Fibroblast of villous mesenchyme (primary cell): ENCODE results near the gene AP4M1. TPM values are rescaled to one million over a fixed set of nuclear protein-coding genes. Genes with fewer than 3 reads are reported as not detected.

ENCODE experiments used
- DNase-seq: peaks from one replicate; pipeline ENCODE4 v3.0.0-alpha.2; 2010; ENCODE audit warnings: low read depth
- H3K4me3 ChIP-seq: 2 replicates; pipeline ENCODE4 v1.5.1; 2011; ENCODE audit warnings: low read depth, mild to moderate bottlenecking, low read length
- CTCF ChIP-seq: IDR thresholded peaks from 2 replicates; pipeline ENCODE4 v1.5.1; 2012; ENCODE audit warnings: low read depth, mild to moderate bottlenecking, low read length; ENCODE audit not compliant: insufficient read depth
- total RNA-seq: library from RNA; depleted of rRNA; stranded (reverse); fragments of >200 nt; gene quantifications from 2 replicates; pipeline ENCODE4 v1.2.3, GENCODE V29; 2012

Gene AP4M1
- total RNA-seq, 1 donor = 16.4 TPM

DNA sequence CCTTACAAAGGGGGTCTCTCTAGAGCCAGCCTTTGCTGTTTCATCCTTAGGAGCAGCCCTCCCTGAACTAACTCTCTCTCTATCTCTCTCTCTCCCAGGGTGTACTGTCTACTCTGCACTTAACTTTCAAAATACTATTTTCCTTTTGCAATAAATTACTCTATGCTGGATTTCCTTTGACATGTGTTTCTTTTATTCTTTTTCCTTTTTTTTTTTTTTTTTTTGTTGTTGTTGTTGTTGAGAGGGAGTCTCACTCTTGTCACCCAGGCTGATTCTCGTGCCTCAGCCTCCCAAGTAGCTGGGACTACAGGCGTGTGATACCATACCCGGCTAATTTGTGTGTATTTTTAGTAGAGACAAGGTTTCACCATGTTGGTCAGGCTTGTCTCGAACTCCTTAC is 18.5 kb upstream of the AP4M1 start:
- TF ChIP-seq CTCF = no peak
- DNase-seq = no peak
- H3K4me3 ChIP-seq = no peak overlapping the region

GRCh38 chr7:100085515-100085914 is 15.9 kb upstream of the AP4M1 start:
- no peak overlapping the region for H3K4me3 ChIP-seq
- peak; percentile 70 for DNase-seq
- TF ChIP-seq CTCF = no peak

DNA sequence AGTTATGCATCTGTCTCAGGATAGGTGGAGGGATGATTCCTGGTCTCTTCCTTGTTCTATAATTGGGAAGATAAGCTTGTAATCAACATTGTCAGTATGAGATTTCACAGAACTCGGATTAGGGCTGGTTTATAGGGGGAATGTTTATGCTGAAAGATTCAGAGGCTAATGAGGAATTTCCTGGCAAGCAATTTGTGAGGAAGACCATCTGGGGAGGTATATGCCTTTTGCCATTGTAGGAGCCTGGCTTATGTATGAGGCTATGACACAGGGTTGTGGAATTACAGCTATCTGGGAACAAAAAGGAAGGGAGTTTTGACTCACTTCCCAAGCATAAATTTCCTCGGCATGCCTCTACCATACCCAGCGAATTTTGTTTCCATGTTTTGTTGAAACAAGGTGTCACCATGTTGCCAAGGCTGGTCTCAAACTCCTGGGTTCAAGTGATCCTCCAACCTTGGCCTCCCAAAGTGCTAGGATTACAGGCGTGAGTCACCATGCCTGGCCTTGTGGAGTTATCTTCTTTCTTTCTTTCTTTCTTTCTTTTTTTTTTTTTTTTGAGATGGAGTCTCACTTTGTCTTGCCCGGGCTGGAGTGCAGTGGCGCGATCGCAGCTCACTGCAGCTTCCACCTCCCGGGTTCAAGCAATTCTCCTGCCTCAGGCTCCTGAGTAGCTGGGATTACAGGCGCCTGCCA is 14.2 kb upstream of the AP4M1 start:
- DNase-seq = peak; percentile 100
- no peak for TF ChIP-seq CTCF
- H3K4me3 ChIP-seq = no peak overlapping the region

- TF ChIP-seq CTCF = no peak
- DNase-seq = no peak
- peak overlapping the region; percentile 95 for H3K4me3 ChIP-seq
Observed at GRCh38 chr7:100088095-100088620, 13.3 kb upstream of the AP4M1 start.

GRCh38 chr7:100088621-100089457 is 12.6 kb upstream of the AP4M1 start, which contains the start of gene COPS6:
COPS6 (plus strand) TSS chr7:100088969; CDS start chr7:100088991, 22 bp downstream.
- peak; percentile 82 for DNase-seq
- TF ChIP-seq CTCF = no peak
- peak within 1 kb of the TSS; percentile 95 for H3K4me3 ChIP-seq

GRCh38 chr7:100089458-100090196 is 11.8 kb upstream of the AP4M1 start:
- no peak for TF ChIP-seq CTCF
- H3K4me3 ChIP-seq = peak overlapping the region; percentile 95
- DNase-seq = peak; percentile 59
